HCT116 (cell line): ENCODE data around the gene EFL1. TPM values are rescaled to one million over a fixed set of nuclear protein-coding genes. Genes with fewer than 3 reads are reported as not detected.
A peak's percentile ranks its signal among the peaks of the same experiment; 100 is the strongest.

Source experiments
- ATAC-seq: fragments of 200-7000 bp; cut with Tn5 transposase; 2 replicates; pipeline ENCODE4 v1.9.1; 2020; ENCODE audit warnings: mild to moderate bottlenecking, moderate library complexity
- BruUV-seq: library from RNA; stranded (reverse); fragments of 400-500 nt; replicated peaks from 2 replicates; lab custom pipeline; 2021; lab: Mats Ljungman, UMichigan
- CTCF ChIA-PET: fragments of 300-600 bp; sonication (Branson Sonifier 250); formaldehyde crosslinking; loops from one replicate; lab custom pipeline; 2021; ENCODE audit warnings: antibody characterized with exemption; lab: Charles Lee
- POLR2A ChIA-PET: fragments of 300-600, 350-600 bp; sonication (Branson Sonifier 250); formaldehyde crosslinking; loops from one replicate; lab custom pipeline; 2021; ENCODE audit warnings: antibody characterized with exemption; lab: Charles Lee
- RAD21 ChIA-PET, 2 experiments: fragments of 300-600 bp; sonication (Branson Sonifier 250); formaldehyde crosslinking; loops; one replicate each; lab custom pipeline; 2023; ENCODE audit warnings: low total read pairs in 2 of 2; ENCODE audit not compliant: uncharacterized antibody in 2 of 2, unreplicated experiment in 2 of 2, low non-redundant PET in 1 of 2; lab: Charles Lee
- DNase-seq: peaks from one replicate; pipeline ENCODE4 v3.0.0-alpha.2; 2010; ENCODE audit warnings: low read depth, low spot score
- H2AFZ ChIP-seq: fragments of 200-600 bp; shearing (Covaris generic), sonication (generic); 2 replicates; pipeline ENCODE4 v1.6.1; 2017; ENCODE audit warnings: low read depth, mixed run types, mixed read lengths, antibody characterized with exemption, low read length; ENCODE audit not compliant: poor library complexity, severe bottlenecking
- H3K27ac ChIP-seq: 2 replicates; pipeline ENCODE4 v1.5.1; 2012; ENCODE audit warnings: low read depth, low read length
- H3K27me3 ChIP-seq: fragments of 200-600 bp; sonication (generic); 2 replicates; pipeline ENCODE4 v1.6.1; 2016; ENCODE audit warnings: mixed run types, low read length, mixed read lengths; ENCODE audit not compliant: insufficient read depth
- H3K36me3 ChIP-seq, 2 experiments: fragments of 200-500 bp in 1 of 2; fragments of 200-600 bp in 1 of 2; sonication (Bioruptor generic) in 1 of 2; sonication (generic) in 1 of 2; 2 replicates each; pipeline versions ENCODE4 v1.5.1 to v1.6.1; 2014 to 2016; ENCODE audit warnings: low read length in 2 of 2, inconsistent platforms in 1 of 2, mixed read lengths in 1 of 2, mixed run types in 1 of 2; ENCODE audit not compliant: insufficient read depth in 2 of 2, control insufficient read depth in 1 of 2
- H3K4me1 ChIP-seq, 2 experiments: fragments of 200-600 bp in 1 of 2; sonication (generic) in 1 of 2; 2 replicates each; pipeline versions ENCODE4 v1.5.1 to v1.6.1; 2012 to 2017; ENCODE audit warnings: low read length in 2 of 2, inconsistent platforms in 1 of 2, mild to moderate bottlenecking in 1 of 2, mixed read lengths in 1 of 2, mixed run types in 1 of 2, moderate library complexity in 1 of 2; ENCODE audit not compliant: insufficient read depth in 2 of 2, control insufficient read depth in 1 of 2
- H3K4me2 ChIP-seq: fragments of 200-600 bp; sonication (generic); 2 replicates; pipeline ENCODE4 v1.6.1; 2017; ENCODE audit warnings: mixed run types, low read length, mixed read lengths
- H3K4me3 ChIP-seq, 2 experiments: fragments of 200-600 bp in 1 of 2; sonication (generic) in 1 of 2; replicated peaks in 1 of 2; 2 replicates each; pipeline ENCODE4 v1.5.1; 2011 to 2016; ENCODE audit warnings: low read length in 2 of 2, control low read depth in 1 of 2, low read depth in 1 of 2, mild to moderate bottlenecking in 1 of 2, mixed read lengths in 1 of 2, mixed run types in 1 of 2
- H3K79me2 ChIP-seq: fragments of 200-600 bp; sonication (generic); 2 replicates; pipeline ENCODE4 v1.6.1; 2017; ENCODE audit warnings: mild to moderate bottlenecking, mixed run types, low read length, moderate library complexity, mixed read lengths; ENCODE audit not compliant: insufficient read depth
- H3K9ac ChIP-seq: fragments of 200-600 bp; sonication (generic); 2 replicates; pipeline ENCODE4 v1.6.1; 2016; ENCODE audit warnings: low read length, mixed read lengths
- H3K9me2 ChIP-seq: fragments of 200-600 bp; sonication (generic), shearing (Covaris generic); 2 replicates; pipeline ENCODE4 v1.6.1; 2017; ENCODE audit warnings: mixed run types, mild to moderate bottlenecking, moderate library complexity; ENCODE audit not compliant: insufficient read depth
- H3K9me3 ChIP-seq, 2 experiments: fragments of 200-500 bp in 1 of 2; fragments of 200-600 bp in 1 of 2; sonication (Bioruptor generic) in 1 of 2; sonication (generic) in 1 of 2; 2 replicates each; pipeline ENCODE4 v1.6.1; 2014 to 2017; ENCODE audit warnings: low read length in 2 of 2, mixed read lengths in 2 of 2, inconsistent platforms in 1 of 2, low read depth in 1 of 2, mild to moderate bottlenecking in 1 of 2, mixed run types in 1 of 2, moderate library complexity in 1 of 2; ENCODE audit not compliant: control insufficient read depth in 1 of 2, insufficient read depth in 1 of 2
- H4K20me1 ChIP-seq: fragments of 200-600 bp; sonication (generic), shearing (Covaris generic); 2 replicates; pipeline ENCODE4 v1.6.1; 2017; ENCODE audit warnings: mixed run types, mild to moderate bottlenecking, moderate library complexity; ENCODE audit not compliant: insufficient read depth
- CEBPB ChIP-seq: IDR thresholded peaks from 2 replicates; pipeline ENCODE4 v1.6.1; 2012; ENCODE audit warnings: low read depth
- ELF1 ChIP-seq: IDR thresholded peaks from 2 replicates; pipeline ENCODE4 v1.6.1; 2012; ENCODE audit warnings: low read depth, borderline replicate concordance
- EZH2 ChIP-seq: fragments of 200-600 bp; sonication (generic); IDR thresholded peaks from 2 replicates; pipeline ENCODE4 v1.6.1; 2017; ENCODE audit warnings: antibody characterized with exemption, mixed run types
- RAD21 ChIP-seq: IDR thresholded peaks from 2 replicates; pipeline ENCODE4 v1.6.1; 2012; ENCODE audit warnings: low read depth, mild to moderate bottlenecking
- YY1 ChIP-seq: IDR thresholded peaks from 2 replicates; pipeline ENCODE4 v1.6.1; 2011; ENCODE audit warnings: low read length, low read depth, moderate library complexity, mild to moderate bottlenecking; ENCODE audit not compliant: insufficient replicate concordance; ENCODE audit errors: extremely low read depth
- intact Hi-C: fragments of 100-400 bp; cut with micrococcal nuclease; formaldehyde crosslinking; loops from 2 replicates; pipeline ENCODE4 v1.10.0; 2022
- total RNA-seq: library from RNA; stranded (reverse); gene quantifications from one replicate; pipeline ENCODE4 v1.2.1, GENCODE V29; 2021; ENCODE audit not compliant: unreplicated experiment
- TF ChIP-seq, protein P1 (sequence below), 3 experiments: fragments of 200-600 bp in 1 of 3; sonication (generic) in 1 of 3; IDR thresholded peaks in 2 of 3; conservative IDR thresholded peaks in 1 of 3; 2 replicates each; pipeline ENCODE4 v1.5.1; 2012 to 2017; ENCODE audit warnings: low read depth in 2 of 3, low read length in 2 of 3, antibody characterized with exemption in 1 of 3, borderline replicate concordance in 1 of 3, control low read depth in 1 of 3, mild to moderate bottlenecking in 1 of 3, mixed read lengths in 1 of 3, mixed run types in 1 of 3, moderate library complexity in 1 of 3; ENCODE audit not compliant: insufficient read depth in 1 of 3

The EFL1 gene
- total RNA-seq, 1 experiment from 2014 or later: 12.7 TPM

DNA sequence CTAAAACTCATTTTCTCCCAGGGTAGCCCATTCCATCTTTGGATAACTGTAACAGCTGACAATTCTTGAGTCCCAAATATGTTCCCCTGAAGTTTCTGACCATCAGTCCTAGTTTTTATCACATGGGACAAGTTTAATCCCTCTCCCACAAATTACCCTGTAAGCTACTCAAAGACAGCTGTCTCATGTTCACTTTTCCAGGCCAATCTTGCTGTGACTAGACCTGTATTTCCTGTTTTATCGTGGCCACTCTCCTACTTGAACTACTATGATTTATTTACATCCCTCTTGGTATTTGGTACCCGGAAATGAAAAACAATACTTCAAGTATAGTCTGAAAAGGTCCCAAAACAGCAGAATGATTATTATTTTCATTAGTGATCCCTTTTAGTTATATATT is 121.6 kb downstream of the EFL1 start:
- BruUV-seq: no TSS peak

GRCh38 chr15:82139823-82140268 is 122.7 kb downstream of the EFL1 start:
- H3K9me3 ChIP-seq: no peaks in the 10 kb centered on the region
- ChIA-PET CTCF (interaction anchor here (0.8 to 1.9 kb wide), 4 partner anchors 13 to 729 kb away, joined by 3 to 16 read pairs (median 4); no protein-coding TSS in a partner anchor), RAD21 (interaction anchor here in 1 of 2 experiments (1.3 kb wide), 1 partner anchor 31 kb away, joined by 3 read pairs; no protein-coding TSS in a partner anchor), POLR2A (no interaction called here)
- no peak overlapping the region for H3K27ac ChIP-seq
- H3K27me3 ChIP-seq: no peaks in the 10 kb centered on the region
- intact Hi-C loops: loop anchor here (2.0 kb wide), 1 partner anchor 31 kb away; no protein-coding TSS in a partner anchor
- H4K20me1 ChIP-seq: no peaks in the 10 kb centered on the region
- H3K9ac ChIP-seq: no peak overlapping the region
- no peak overlapping the region for H3K4me3 ChIP-seq
- TF ChIP-seq YY1: peak; percentile 67
- TF ChIP-seq, protein P1, sequence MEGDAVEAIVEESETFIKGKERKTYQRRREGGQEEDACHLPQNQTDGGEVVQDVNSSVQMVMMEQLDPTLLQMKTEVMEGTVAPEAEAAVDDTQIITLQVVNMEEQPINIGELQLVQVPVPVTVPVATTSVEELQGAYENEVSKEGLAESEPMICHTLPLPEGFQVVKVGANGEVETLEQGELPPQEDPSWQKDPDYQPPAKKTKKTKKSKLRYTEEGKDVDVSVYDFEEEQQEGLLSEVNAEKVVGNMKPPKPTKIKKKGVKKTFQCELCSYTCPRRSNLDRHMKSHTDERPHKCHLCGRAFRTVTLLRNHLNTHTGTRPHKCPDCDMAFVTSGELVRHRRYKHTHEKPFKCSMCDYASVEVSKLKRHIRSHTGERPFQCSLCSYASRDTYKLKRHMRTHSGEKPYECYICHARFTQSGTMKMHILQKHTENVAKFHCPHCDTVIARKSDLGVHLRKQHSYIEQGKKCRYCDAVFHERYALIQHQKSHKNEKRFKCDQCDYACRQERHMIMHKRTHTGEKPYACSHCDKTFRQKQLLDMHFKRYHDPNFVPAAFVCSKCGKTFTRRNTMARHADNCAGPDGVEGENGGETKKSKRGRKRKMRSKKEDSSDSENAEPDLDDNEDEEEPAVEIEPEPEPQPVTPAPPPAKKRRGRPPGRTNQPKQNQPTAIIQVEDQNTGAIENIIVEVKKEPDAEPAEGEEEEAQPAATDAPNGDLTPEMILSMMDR (IDR thresholded peaks at IDR 0.05 in 2 of 3, conservative IDR thresholded peaks at IDR 0.05 in 1 of 3; ENCODE audit: borderline replicate concordance in 1 of 3, insufficient read depth in 1 of 3, low read depth in 2 of 3, low read length in 2 of 3): peak; percentile 71 to 74 (median 74); a peak in 5 of 6 replicates
- peak; percentile 70 for TF ChIP-seq RAD21
- no peak for TF ChIP-seq ELF1
- no peak for TF ChIP-seq CEBPB
- TF ChIP-seq, all 23 proteins: peak for 3
- Histone ChIP-seq H2AFZ (no peak overlapping the region), H3K79me2 (no peaks in the 10 kb centered on the region), H3K4me2 (no peak overlapping the region), H3K36me3 (no peaks in the 10 kb centered on the region; a peak in 1 of 4 replicates), H3K4me1 (no peaks in the 10 kb centered on the region), H3K9me2 (no peaks in the 10 kb centered on the region)
- peak; percentile 63 for ATAC-seq
- peak; percentile 33 for DNase-seq
- BruUV-seq: no TSS peak

More for the DNA sequence above, 121.6 kb downstream of the EFL1 start:
- H3K9ac ChIP-seq: no peak overlapping the region
- no peaks in the 10 kb centered on the region for H3K9me2 ChIP-seq
- ATAC-seq (no peak), DNase-seq (no peak)
- H3K27me3 ChIP-seq: no peaks in the 10 kb centered on the region
- RAD21 ChIA-PET: interaction anchor here in 1 of 2 experiments (1.3 kb wide), 1 partner anchor 32 kb away, joined by 3 read pairs; no protein-coding TSS in a partner anchor
- CTCF ChIA-PET: interaction anchor here (1.9 kb wide), 1 partner anchor 32 kb away, joined by 16 read pairs; no protein-coding TSS in a partner anchor
- no peak overlapping the region for H3K4me2 ChIP-seq
- no peak overlapping the region for H3K27ac ChIP-seq
- no peaks in the 10 kb centered on the region for H3K9me3 ChIP-seq
- TF ChIP-seq EZH2: no peak
- TF ChIP-seq, all 23 proteins: peak for 0
- H3K4me3 ChIP-seq: no peak overlapping the region
- H3K36me3 ChIP-seq: no peaks in the 10 kb centered on the region; a peak in 1 of 4 replicates
- no peaks in the 10 kb centered on the region for H3K79me2 ChIP-seq
- no peaks in the 10 kb centered on the region; a peak in 1 of 4 replicates for H3K4me1 ChIP-seq
- no peak overlapping the region for H2AFZ ChIP-seq
- POLR2A ChIA-PET: interaction anchor here (0.6 kb wide), 1 partner anchor 66 kb away, joined by 4 read pairs; no protein-coding TSS in a partner anchor
- H4K20me1 ChIP-seq: no peaks in the 10 kb centered on the region
- intact Hi-C loops: no loop called here
